HG02642 (cell line): ENCODE results near the gene SOD1.
A peak's percentile ranks its signal among the peaks of the same experiment; 100 is the strongest.
"Not testable (repeated sequence)": the region's sequence is repeated elsewhere in the genome, so short reads cannot be mapped to it uniquely, and the experiment has no call there.

Source experiments
- ATAC-seq: cut with Tn5 transposase; IDR thresholded peaks from one replicate; pipeline ENCODE4 v1.9.1; 2021; ENCODE audit warnings: mild to moderate bottlenecking; ENCODE audit not compliant: unreplicated experiment, poor library complexity

SOD1 gene

GRCh38 chr21:31659536-31660258 lies at the start of gene SOD1:
Gene SOD1, plus strand, starts transcription at chr21:31659693. Its CDS starts 77 bp downstream, at chr21:31659770.
- peak; percentile 96 for ATAC-seq

GRCh38 chr21:31611445-31611844 lies 48.0 kb upstream of the SOD1 start:
- no peak for ATAC-seq

GRCh38 chr21:31612894-31613785 lies 46.4 kb upstream of the SOD1 start:
- ATAC-seq, result no peak

- ATAC-seq, result no peak
Observed at GRCh38 chr21:31614705-31615104, 44.8 kb upstream of the SOD1 start.

- ATAC-seq, result no peak
Observed at GRCh38 chr21:31616216-31616615, 43.3 kb upstream of the SOD1 start.

DNA sequence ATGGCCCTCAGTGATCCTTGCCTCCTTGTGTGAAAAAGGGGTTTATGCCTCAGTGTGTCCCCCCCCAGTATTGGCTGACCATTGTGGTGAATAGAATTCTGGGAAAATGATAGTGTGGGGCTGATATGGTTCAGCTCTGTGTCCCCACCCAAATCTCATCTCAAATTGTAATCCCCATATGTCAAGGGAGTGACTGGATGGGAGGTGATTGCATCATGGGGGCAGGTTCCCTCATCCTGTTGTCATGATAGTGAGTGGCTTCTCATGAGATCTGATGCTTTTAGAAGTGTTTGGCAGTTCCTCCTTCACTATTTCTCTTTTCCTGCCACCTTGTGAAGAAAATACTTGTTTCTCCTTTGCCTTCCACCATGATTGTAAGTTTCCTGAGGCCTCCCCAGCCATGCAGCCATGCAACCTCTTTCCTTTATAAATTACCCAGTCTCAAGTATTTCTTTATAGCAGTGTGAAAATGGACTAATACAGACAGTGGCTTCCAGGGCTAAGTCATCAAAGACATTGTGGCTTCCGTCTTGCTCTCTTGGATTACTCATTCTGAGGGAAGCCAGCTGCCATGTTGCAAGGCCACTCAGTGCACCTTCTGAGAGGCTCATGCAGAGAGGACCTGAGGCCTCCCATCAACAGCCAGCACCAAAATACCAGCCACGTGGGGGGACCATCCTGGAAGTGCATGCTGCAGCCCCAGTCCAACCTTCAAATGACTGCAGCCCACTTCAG lies 40.6 kb upstream of the SOD1 start:
- ATAC-seq, result no peak

- ATAC-seq, result no peak
Observed at GRCh38 chr21:31622397-31622796, 37.1 kb upstream of the SOD1 start.

GRCh38 chr21:31623664-31624063 lies 35.8 kb upstream of the SOD1 start:
- no peak for ATAC-seq

DNA sequence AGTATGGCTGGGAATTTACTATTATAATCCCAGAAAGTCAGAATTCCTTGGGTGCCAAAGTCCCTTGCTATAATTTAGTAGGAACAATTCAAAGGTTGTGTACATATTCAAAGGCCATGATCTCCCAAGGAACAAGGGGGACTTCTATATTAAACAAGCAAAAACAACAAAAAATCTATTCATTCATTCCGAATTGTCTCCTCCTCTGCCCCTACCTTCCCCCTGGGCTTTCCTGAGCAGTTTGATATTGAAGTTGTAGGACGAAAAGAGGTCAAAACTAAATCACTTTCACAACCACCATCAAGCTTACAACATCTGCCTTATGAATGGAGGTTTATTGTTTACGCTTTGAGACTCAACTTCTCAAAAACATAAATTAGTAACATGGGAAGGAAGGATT lies 35.3 kb upstream of the SOD1 start:
- no peak for ATAC-seq

DNA sequence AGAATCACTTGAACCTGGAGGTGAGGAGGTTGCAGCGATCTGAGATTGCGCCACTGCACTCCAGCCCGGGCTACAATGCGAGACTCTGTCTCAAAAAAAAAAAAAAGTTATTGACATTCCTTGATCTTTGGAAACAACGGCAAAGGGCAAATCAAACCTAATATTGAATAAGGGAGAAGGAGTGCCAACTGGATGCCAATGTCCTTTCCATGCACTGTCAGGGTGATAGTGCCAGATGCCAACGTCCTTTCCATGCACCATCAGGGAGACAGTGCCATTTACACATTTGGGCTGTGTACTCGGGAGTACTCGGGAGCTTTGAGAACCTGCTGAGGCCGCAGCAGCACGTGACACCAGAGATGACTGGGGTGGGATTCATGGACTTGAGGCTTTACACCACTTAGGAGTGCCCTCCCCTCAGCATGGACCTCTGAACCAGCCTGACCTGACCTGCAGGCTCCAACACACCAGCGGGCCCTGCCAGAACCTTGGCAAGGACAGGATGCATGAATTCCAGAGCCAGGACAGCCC lies 34.5 kb upstream of the SOD1 start:
- no peak for ATAC-seq

GRCh38 chr21:31629972-31630711 lies 29.4 kb upstream of the SOD1 start:
- ATAC-seq, result no peak

- ATAC-seq, result not testable (repeated sequence)
Observed at GRCh38 chr21:31631881-31632280, 27.6 kb upstream of the SOD1 start.

GRCh38 chr21:31634993-31635392 lies 24.5 kb upstream of the SOD1 start:
- no peak for ATAC-seq

DNA sequence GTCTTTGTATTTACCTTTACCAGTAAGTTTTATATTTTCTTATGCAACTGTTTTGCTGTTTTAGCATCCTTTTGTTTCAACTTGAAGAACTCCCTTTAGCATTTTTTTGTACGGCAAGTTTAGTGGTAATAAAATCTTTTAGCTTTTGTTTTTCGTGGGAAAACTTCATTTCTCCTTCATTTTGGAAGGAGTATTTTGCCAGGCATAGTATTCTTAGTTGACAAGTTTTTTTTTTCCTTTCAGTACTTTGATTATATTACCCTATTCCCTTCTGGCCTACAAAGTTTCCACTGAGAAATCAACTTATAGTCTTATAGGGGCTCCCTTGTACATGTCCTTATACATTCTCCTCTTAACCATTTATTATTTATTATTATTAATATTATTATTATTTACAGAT lies 22.6 kb upstream of the SOD1 start:
- no peak for ATAC-seq

GRCh38 chr21:31641416-31641922 lies 18.0 kb upstream of the SOD1 start:
- no peak for ATAC-seq

GRCh38 chr21:31644643-31645042 lies 14.8 kb upstream of the SOD1 start:
- ATAC-seq, result no peak

- ATAC-seq, result no peak
Observed at GRCh38 chr21:31647650-31648049, 11.8 kb upstream of the SOD1 start.

- ATAC-seq, result no peak
Observed at GRCh38 chr21:31650930-31651329, 8.6 kb upstream of the SOD1 start.

DNA sequence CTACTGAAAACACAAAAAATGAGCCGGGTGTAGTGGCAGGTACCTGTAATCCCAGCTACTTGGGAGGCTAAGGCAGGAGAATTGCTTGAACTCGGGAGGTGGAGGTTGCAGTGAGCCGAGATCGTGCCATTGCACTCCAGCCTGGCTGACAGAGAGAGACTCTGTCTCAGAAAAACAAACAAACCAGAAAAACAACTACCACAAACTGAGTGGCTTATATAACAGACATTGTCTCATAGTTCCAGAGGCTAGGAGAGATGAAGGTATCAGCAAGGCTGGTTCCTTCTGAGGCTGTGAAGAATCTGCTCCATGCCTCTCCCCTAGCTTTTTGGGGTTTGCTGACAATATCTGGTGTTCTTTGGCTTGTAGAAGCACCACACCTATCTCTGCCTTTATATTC lies 8.0 kb upstream of the SOD1 start:
- ATAC-seq, result not testable (repeated sequence)

DNA sequence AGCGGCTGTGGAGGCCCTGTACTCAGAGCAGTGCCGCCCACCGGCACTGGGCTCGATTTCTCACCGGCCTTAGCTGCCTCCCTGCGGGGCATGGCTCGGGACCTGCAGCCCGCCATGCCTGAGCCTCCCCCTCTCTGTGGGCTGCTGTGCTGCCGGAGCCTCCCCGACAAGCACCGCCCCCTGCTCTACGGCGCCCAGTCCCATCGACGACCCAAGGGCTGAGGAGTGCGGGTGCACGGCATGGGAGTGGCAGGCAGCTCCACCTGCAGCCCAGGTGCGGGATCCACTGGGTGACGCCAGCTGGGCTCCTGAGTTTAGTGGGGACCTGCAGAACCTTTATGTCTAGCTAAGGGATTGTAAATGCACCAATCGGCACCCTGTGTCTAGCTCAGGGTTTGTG lies 5.2 kb upstream of the SOD1 start:
- ATAC-seq, result no peak
